ENCODE results near the gene ZNF672.
"Not testable (repeated sequence)": the region's sequence is repeated elsewhere in the genome, so short reads cannot be mapped to it uniquely, and the experiment has no call there.

Gene ZNF672

DNA sequence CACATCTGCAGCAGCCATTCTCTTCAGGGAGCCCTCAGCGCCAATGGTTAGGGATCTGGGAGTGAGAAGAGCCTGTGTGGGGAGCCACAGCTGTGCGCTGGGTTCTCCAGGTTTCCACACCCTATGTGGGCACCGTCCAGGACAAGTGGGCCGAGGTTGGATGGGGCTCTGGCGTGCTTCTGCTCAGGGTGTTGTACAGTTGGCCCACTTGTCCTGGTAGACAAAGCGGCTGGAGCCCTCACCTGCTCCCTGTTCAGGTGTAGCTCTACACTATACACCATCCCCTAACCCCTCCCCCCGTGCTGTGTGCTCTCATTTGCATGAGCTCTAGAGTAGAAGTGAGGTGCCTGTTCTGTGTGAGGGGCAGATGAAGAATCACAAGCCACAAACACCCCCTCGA lies 24.5 kb upstream of the ZNF672 start:
- DNase-seq: no peak

DNA sequence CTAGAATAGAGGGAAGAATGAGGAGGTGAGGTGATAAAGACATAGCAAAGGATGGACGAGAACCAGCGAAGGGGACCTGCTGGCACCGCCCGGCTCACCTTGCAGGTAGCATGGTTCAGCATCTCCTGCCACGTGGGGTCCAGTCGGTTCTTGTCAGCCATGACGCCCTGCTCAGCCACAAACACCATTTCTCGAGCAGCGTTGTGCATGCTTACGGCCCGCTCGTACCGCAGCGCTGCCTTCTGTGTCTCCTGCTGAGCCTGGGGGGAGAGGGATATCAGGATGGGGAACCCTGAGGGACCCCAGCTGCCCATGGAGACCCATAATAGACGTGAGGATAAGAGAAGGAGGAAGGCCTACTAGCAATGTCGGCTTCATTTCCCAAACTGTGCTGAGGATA lies 23.7 kb upstream of the ZNF672 start:
- DNase-seq: no peak

DNA sequence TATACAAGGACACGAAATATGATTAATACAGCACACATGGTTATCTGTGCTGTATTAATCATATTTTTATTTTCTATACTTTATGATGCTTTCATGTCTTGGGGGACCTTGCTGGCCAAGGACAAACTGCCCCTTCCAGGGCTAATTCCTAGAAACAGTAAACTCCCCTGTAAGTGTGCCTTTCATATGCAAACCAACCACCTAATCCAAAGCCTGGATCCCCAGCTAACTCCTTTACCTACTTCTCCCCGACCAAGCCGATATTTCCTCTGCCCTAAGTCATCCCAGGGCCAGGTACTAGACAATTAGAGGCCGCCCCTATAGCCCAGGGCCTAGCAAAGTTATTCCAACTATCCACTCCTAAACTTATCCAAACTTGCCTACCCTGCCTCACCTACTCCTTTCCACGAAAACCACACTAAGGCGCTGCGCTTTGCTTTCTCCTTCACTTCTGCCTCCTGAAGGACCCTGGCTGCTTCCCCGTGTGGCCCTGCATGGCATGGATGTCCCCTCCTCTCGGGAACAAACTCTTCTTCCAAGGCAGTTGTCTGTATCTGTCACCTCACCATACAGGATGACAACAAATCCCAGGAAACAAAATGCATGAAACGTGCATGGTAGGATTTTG lies 22.5 kb upstream of the ZNF672 start:
- no peak for DNase-seq

DNA sequence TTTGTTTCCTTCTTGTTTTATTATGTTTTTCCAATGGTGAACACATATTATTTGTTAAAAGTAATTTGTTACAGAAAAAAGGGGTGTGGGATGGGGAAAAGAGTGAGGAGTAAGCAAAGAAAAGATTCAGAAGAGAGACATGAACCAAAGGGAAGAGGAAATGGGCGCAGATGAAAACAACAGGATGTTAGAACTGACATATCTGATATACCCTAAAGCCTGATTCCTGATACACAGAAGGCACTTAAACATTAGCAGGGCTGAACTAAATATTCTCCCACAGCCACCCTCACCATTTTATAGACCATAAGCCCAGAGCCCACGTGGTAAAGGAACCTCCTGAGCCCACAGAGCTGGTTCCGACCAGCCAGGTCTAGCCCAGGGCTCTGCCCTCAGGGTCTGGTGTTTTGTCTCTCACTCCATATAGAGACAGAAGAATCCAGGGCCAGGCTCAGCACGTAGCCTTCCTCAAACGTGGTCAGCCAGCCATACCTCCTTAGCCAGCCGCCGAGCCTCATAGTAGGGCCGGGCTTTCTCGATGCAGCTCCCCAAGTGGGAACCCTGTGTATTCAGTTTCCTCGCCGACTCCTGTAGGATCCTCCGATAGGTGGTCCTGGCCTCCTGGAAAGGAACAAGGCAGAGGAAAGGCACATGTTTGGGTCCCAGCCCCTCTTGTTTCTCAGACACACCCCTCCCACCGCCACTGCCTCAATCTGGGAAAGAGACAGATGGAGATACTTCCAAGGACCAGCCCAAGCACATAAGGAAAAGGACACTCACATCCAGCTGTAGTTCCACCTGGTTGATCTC lies 21.8 kb upstream of the ZNF672 start:
- no peak for DNase-seq

DNA sequence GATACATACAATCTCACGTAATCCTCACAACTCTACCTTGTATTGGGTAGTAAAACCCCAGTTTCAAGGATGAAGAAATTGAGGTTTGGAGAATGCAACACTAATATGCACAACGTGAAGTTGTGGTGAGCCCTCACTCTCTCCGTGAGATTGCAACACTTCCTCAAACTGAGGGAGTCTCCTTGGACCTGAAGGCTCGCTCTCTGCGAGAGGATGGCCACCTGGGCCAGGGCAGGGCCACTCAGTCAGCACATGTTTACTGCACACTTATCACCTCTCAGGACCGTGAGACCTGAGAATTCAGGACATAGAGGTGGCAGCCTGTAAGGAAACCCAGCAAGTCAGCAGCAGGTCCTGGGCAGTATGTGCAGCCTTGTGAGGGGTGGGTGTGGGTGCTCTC lies 21.0 kb upstream of the ZNF672 start:
- no peak for DNase-seq

DNA sequence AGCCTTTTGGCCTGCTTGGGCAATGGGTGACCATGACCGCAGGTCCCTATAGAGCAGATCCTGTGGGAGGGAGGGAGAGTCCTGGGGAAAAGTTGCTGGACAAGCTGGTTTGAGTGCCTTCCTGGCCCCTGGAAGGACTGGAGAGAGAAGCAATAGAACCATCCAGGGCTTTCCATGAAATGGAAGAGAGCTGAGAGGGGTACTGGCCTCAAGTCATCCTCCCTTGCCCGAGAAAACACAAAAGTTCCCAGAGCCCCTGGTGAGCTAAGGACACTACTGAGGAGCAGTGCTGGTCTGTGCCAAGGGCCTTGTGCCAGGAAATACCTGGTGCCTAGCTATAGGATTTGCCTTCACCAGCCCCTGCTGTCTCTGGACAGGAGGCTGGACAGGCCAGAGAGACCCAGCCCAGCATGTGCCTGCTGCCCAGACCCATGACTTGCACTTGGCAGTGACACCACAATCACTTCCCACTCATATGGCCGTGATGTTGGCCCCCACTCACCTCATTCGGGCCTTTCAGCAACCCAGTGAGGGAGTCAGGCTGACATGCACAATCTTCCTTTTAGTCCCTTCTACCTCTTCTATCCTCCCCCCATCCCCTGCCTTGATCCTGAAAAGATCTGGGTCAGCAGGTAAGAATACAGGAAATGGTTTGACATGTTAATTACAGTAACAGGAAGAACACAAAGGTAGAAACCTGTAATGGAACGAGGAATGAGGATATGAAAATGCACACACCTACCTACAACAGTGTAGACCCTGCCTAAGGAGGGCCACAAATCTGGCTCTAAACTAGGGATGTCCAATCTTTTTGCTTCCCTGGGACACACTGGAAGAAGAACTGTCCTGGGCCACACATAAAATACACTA lies 19.3 kb upstream of the ZNF672 start:
- no peak for DNase-seq

DNA sequence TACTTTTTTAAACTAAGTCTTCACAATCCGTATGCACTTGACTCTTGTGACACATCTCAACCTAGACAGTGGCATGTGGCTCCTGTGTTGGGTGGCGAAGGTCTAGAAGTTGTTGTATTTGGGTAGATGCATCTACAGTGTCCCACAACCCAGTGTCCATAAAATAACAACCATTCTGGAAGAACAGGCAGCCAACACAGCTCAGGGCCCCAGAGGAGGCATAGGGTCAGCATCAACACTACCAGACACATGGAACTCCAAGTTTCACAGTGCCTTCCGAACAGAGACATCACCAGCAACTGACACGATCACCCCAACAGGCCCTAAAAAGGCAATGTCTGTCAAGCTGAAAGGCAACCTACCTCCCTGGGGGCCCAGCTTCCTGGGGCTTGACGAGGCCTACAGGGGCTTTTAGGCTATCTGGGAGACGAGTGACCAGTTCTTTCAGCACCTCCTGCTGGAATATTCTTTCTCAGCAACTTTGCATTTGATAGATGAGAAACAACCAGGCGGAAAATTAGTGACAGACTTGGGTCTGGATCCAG lies 17.9 kb upstream of the ZNF672 start:
- DNase-seq: no peak

DNA sequence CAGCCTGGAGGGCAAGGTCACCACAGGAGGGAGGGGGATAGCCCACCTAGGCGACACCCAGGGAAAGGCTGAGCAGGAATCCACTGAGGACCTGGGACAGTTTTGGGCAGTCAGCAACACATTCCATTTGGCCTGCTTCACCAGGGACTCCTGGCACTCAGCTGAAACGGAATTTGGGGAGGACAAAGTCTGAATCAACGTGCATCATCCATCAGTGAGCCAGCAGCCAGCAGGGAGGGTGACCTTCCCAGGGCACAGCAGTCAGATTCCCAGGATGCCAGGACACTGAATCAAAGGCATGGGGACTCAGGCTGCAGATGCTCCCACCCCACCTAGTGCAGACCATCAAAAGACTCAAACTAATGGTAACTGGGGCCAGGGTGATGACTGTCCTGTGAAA lies 16.9 kb upstream of the ZNF672 start:
- no peak for DNase-seq

DNA sequence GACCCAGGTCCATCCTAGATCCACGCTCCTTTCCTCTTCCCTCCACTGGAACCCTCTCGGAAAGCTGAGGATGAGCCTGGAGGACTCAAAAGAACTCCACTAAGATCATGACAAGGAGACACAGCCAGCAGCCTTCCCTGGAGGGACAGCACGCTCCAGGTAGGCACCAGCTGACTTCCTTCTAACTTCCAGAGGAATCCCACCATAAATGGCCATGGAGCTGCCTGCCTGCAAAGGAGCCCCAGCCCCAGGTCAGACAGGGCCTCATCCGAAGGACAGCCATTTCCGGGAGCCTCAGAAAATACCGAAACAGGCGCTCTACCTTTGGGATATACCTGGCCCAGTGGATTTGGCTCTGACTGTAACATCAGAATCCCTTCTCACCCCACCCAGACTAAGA lies 16.4 kb upstream of the ZNF672 start:
- no peak for DNase-seq

DNA sequence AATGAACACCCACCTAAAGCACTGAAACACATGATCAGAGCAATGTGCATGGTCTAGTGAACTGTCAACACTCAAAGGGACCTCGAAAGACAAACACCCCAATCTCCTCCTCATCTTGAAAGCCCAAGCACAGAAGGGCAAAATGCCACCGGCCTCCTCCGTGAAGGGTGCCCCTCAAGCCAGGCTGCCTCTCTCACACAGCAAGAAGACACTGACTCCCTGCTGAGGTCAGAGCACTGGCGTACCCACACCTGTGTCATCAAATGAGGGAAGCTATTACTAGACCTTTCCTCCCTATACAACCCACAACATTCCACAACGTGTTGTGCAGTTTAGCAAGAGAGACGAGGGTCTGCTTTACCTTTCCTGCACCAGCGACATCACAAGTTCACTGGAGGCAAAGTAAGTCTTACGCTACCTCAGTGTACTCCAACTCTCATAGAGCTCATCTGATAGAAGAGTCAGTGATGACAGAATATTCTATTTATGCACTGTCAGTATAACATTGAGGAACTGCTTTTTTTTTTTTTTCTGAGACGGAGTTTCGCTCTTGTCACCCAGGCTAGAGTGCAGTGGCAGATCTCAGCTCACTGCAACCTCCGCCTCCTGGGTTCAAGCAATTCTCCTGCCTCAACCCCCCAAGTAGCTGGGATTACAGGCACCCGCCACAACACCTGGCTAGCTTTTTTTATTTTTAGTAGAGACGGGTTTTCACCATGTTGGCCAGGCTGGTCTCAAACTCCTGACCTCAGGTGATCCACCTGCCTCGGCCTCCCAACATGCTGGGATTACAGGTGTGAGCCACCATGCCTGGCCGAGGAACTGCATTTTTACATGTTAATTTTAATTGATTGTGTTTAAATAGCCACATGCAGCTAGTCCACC lies 15.6 kb upstream of the ZNF672 start:
- DNase-seq: no peak

DNA sequence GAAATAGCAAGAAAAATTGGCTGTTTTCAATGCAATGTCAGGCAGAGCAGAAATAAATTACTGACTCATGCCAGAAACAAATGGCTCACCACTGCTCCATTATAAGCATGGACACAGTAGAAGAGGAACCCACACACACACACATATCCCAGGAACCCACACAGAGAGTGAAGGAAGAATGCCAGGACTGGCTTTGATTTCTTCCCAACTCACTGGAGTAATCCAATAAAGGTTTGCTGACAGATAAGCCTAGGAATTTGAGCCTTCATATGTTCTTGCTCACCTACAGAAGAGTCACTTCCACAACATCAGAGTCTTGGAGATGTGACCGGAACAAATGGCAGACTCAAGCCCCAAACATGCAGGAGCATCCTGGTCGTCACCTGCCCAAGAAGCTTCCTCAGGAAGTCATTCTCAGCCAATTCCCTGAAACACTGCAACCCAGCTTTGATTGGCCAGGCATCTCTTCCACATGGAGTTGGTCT lies 14.5 kb upstream of the ZNF672 start:
- no peak for DNase-seq

DNA sequence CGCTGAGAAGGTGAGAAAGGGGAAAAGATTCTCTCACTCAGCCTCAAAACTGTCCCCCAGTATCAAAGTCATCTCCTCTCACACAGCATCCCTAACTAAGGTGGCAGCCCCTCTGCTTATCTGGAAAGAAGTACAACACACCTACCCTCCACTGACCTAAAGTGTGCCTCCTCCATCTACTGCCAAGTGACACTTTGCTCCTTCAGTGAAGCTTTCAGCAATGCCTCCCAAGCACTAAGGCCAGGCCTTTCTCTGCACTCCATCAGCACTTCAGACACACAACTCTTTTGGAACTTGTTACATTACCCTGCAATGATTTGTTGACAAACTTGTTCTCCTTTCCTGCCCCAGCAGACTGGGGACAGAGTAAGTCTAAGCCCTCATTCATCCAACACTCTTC lies 13.7 kb upstream of the ZNF672 start:
- no peak for DNase-seq

DNA sequence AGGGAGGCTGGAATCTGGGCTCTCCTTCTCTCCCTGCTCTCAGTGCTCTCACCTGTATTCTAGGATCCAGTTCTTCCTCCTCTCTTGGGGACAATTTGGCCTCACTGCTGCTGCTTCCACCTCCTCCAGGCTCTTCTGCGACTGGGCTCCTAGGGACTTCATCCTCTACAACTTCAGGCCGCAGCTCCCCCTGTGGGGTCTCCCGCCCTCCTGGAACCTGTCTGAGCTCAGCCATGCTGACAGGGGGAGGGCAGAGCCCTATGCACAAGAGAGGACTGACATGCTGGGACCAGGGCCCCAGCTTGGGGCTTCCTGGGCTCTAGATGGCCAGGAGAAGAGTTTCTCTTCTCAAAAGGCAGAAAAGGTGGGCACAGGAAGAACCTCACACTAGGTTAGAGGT lies 13.3 kb upstream of the ZNF672 start:
- no peak for DNase-seq

DNA sequence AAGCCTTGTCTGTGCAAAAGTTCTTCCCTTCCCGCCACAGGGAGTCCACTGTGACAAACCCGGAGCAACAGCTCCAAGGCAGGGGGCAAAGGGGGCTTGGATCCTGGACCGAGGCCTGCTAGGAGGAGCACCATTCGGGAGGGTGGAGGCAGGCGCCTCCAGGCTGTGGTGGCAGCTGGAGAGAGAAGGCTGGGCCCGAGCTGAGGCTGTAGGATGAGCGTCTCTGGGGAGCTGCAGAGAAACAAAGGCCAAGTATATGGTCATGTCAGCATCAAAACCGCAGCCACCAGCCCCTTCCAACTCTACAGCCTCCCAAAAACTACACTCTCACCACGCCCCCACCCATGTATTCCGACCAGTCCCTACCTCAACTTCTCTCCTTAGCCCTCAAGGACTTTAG lies 12.9 kb upstream of the ZNF672 start:
- no peak for DNase-seq

DNA sequence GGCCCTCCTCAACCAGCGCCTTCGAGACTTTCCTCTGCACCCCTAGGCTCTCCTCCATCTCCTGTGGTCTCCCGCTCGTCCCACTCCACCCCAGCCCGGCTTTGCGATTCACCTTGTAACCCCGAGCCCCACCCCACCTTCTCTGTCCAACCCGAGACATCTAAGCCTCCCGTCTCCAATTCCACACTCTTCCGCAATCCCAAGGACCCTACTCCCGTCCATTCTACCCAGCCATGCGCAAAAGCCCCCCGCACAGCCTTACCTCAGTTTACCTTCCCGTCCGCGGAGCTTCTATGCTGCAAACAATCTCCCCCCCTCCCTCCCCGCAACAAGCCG lies 12.5 kb upstream of the ZNF672 start:
- DNase-seq: no peak

DNA sequence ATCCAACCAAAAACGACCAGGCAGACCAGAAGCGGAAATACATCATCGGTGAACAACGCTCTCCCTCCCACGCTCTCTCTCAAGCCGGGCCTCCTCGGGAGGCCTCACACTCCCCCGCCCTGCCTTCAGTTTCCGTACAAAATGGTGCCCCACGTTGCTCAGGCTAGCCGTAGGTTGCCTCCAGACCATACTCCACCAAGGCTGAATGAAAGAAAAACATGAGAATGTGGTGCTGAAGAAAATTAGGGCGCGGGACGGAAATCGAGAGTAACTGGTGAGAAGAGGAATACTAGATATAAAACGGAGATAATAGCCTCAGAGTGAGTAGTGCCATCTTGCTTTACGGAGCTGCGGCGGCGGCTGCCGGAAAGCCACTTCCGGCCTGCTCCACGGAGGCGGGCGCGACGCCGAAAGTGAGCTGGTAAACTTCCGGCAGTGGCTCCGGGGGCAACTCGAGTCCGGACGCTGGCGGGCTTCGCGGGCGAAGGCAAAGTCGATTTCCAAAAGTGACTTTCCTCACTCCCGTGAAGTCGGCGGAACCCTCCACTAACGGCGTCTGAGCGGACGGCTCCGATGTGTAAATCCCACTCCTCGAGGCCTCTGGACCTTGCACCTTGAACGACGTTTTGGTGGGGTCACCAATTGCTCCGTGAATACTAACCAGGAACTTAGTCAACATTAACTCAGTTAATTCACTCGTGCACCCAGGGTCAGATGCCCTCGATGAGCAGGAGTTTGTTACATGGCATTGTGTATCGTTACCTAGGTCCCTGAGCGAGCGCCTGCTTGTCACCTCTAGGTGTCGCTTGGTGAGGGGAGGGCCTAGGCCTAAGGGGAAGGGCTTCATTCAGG lies 11.9 kb upstream of the ZNF672 start, which contains the start of gene SH3BP5L:
TSS of gene SH3BP5L (minus strand) at position 7 of the 852 bp plus-strand sequence. CDS start 980 bp downstream, outside the sequence.
- peak; percentile 90 for DNase-seq

DNA sequence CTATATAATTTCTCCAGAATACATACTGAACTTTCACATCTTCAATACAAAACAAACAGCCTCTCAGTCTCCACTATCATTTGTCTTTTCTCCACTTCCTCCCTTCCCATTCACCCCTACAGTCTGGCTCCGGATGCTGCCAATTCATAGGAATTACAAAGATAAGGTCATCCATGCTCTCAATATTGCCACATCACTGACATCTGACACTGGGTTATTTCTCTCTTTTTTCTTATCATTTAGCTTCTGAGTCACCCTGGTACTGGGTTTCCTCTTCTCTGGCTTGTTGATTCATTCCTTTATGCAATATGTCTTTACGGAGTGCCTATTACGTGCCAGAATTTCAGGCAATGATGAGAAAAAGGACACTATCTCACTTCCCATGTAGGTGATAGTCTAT lies 9.2 kb upstream of the ZNF672 start:
- no peak for DNase-seq

DNA sequence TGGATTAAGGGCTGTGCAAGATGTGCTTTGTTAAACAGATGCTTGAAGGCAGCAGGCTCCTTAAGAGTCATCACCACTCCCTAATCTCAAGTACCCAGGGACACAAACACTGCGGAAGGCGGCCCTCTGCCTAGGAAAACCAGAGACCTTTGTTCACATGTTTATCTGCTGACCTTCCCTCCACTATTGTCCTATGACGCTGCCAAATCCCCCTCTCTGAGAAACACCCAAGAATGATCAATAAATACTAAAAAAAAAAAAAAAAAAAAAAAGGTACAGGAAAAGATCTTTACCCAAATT lies 7.4 kb upstream of the ZNF672 start:
- not testable (repeated sequence) for DNase-seq

DNA sequence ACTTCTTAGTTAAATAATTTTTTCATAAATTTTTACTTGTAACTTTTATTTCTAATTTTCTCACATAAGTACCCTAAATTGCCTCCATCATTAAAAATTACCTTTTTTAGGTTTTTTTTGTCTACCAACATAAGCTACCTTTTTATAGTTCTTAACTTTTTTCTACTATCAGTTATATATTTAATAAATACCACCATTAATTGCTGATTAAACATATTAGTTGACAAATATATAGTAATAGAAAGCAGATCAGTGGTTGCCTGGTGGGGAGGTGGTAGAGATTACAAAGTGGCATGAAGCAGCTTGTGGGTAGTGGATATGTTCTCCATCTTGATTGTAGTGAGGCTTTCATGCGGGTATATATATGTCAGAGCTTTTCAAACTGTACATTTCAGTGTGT lies 6.2 kb upstream of the ZNF672 start:
- DNase-seq: no peak

DNA sequence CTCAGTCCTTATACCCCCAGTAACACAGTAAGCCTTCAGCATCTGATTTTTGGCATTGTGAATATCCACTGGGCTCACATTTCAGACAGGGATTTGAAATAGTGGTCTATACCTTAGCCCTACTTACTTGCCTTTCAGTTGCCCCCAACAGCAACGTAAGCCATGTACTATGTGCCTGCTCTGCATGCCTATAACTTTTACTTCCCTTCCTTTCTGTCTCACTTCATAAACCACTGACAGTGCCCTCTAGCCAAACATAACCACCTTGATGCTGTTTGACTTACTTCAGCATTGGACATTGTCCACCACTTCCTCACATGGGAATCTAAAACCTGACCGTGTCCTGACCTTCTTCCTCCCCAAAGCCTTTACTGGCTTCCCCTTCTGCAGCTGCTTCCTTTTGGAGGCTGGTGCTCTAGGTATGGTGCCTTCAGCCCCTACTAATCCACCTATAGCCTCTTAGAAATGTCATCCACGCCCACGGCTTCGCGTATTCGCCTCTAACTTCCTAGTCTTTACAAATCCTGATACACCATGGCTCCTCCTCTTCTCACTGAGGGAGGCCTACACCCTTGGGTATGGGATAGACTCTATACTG lies 3.6 kb upstream of the ZNF672 start:
- DNase-seq: no peak
